ENCODE measurements around the gene B3GAT3. TPM values are rescaled to one million over a fixed set of nuclear protein-coding genes. Genes with fewer than 3 reads are reported as not detected.
"Not testable (repeated sequence)": the region's sequence is repeated elsewhere in the genome, so short reads cannot be mapped to it uniquely, and the experiment has no call there.

B3GAT3 gene
- total RNA-seq, 6 donors from 2014 or later: 21.3 to 43.9 (median 37.9) TPM

DNA sequence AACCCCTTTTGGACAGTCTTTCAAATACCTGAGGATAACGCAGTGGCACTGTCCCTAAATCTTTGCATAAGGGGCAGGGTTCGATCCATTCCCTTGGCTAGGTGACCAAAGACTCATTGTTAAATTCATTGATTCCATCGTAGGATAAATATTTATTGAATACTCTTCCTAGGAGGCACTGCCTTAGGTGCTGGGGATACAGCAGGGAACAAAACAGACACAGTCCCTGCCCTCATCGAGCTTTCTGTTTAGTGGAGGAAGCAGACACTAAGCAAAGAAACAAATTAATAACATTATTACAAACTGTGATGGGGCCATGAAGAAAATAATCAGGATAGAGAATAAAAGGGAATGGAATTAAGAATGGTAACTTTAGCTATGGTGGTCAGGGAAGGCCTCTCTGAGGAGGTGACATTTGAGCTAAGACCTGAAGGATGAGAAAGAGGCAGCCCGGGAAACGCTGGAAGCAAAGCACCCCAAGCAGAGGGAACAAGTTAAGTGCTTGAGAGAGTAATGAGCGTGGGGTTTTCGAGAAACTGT lies 689 bp downstream of the B3GAT3 start:
- DNase-seq (no peak), ATAC-seq (ENCODE audit: low FRiP score in 2 of 2) (no peak)
- no peak for TF ChIP-seq POLR2A (IDR thresholded peaks at IDR 0.05)
- TF ChIP-seq POLR2AphosphoS5 (IDR thresholded peaks at IDR 0.05): no peak
- no peak for TF ChIP-seq EP300 (IDR thresholded peaks at IDR 0.05)
- TF ChIP-seq CTCF (IDR thresholded peaks at IDR 0.05): no peak
- H3K9me3 ChIP-seq: no peaks in the 10 kb centered on the region
- peak overlapping the region; percentile 67 to 75 (median 70) for H3K4me3 ChIP-seq
- no peaks in the 10 kb centered on the region for H3K27me3 ChIP-seq
- H3K36me3 ChIP-seq: peaks cover 12 to 29% (median 21%) of the 10 kb centered on the region in 4 donors
- 29 to 31% methylated on average over 8 of the region's 8 CpGs for WGBS, 2 donors
- H3K27ac ChIP-seq: peak overlapping the region; percentile 82 to 90 (median 87)
- peaks cover 11 to 20% (median 17%) of the 10 kb centered on the region in 4 donors for H3K4me1 ChIP-seq

GRCh38 chr11:62616957-62617356 lies 4.8 kb downstream of the B3GAT3 start:
- peaks cover 0 to 28% (median 15%) of the 10 kb centered on the region in 4 donors for H3K36me3 ChIP-seq
- not testable (repeated sequence) for H3K9me3 ChIP-seq; H3K27ac ChIP-seq; H3K27me3 ChIP-seq; H3K4me3 ChIP-seq; ATAC-seq (ENCODE audit: low FRiP score in 2 of 2); DNase-seq
- H3K4me1 ChIP-seq: peaks cover 11 to 25% (median 16%) of the 10 kb centered on the region in 4 donors
- 100% methylated on average over 7 of the region's 14 CpGs; no CpG with 5 or more reads in 1 of the 2 donors for WGBS, 2 donors

- Histone ChIP-seq H3K27me3 (no peaks in the 10 kb centered on the region), H3K4me1 (peaks cover 18 to 29% (median 21%) of the 10 kb centered on the region in 4 donors)
- 92 to 95% methylated on average over 4 to 7 of the region's 7 CpGs for WGBS, 2 donors
Measured at GRCh38 chr11:62615521-62615920, 6.3 kb downstream of the B3GAT3 start.

GRCh38 chr11:62614275-62614674 lies 7.5 kb downstream of the B3GAT3 start:
- peaks cover 17 to 26% (median 20%) of the 10 kb centered on the region in 4 donors for H3K4me1 ChIP-seq
- no peak for TF ChIP-seq EP300 (IDR thresholded peaks at IDR 0.05)
- no peak for TF ChIP-seq POLR2AphosphoS5 (IDR thresholded peaks at IDR 0.05)
- TF ChIP-seq CTCF (IDR thresholded peaks at IDR 0.05): no peak
- no peak for TF ChIP-seq POLR2A (IDR thresholded peaks at IDR 0.05)
- DNase-seq (no peak), ATAC-seq (ENCODE audit: low FRiP score in 2 of 2) (no peak)
- peaks cover 3 to 45% (median 15%) of the 10 kb centered on the region in 4 donors for H3K36me3 ChIP-seq
- no peaks in the 10 kb centered on the region for H3K9me3 ChIP-seq
- no peaks in the 10 kb centered on the region for H3K27me3 ChIP-seq
- 82 to 84% methylated on average over 7 to 8 of the region's 8 CpGs for WGBS, 2 donors
- H3K4me3 ChIP-seq: no peak overlapping the region
- H3K27ac ChIP-seq: peak overlapping the region in 3 of 4 donors; percentile 95 to 99 (median 99)

More at GRCh38 chr11:62615521-62615920, 6.3 kb downstream of the B3GAT3 start:
- ATAC-seq (ENCODE audit: low FRiP score in 2 of 2) (no peak), DNase-seq (peak in 1 of 2 donors; percentile 58)
- no peak overlapping the region for H3K27ac ChIP-seq
- H3K4me3 ChIP-seq: no peak overlapping the region
- H3K9me3 ChIP-seq: no peaks in the 10 kb centered on the region
- peaks cover 3 to 33% (median 15%) of the 10 kb centered on the region in 4 donors for H3K36me3 ChIP-seq
- no peak for TF ChIP-seq POLR2A (IDR thresholded peaks at IDR 0.05)
- TF ChIP-seq POLR2AphosphoS5 (IDR thresholded peaks at IDR 0.05): no peak
- TF ChIP-seq CTCF (IDR thresholded peaks at IDR 0.05): no peak
- no peak for TF ChIP-seq EP300 (IDR thresholded peaks at IDR 0.05)

DNA sequence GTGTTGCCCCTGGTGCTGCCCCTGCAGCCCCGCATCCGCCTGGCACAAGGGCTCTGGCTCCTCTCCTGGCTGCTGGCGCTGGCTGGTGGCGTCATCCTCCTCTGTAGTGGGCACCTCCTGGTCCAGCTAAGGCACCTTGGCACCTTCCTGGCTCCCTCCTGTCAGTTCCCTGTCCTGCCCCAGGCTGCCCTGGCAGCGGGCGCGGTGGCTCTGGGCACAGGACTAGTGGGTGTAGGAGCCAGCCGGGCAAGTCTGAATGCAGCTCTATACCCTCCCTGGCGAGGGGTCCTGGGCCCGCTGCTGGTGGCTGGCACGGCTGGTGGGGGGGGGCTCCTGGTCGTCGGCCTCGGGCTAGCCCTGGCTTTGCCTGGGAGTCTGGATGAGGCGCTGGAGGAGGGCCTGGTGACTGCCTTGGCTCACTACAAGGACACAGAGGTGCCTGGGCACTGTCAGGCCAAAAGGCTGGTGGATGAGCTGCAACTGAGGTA lies 8.5 kb downstream of the B3GAT3 start:
- H3K36me3 ChIP-seq: peaks cover 3 to 55% (median 19%) of the 10 kb centered on the region in 4 donors
- H3K9me3 ChIP-seq: no peaks in the 10 kb centered on the region
- peak in 1 of 2 donors; percentile 2 for ATAC-seq (ENCODE audit: low FRiP score in 2 of 2)
- WGBS, 2 donors: 40% methylated on average over 2 of the region's 15 CpGs; no CpG with 5 or more reads in 1 of the 2 donors
- TF ChIP-seq POLR2A (IDR thresholded peaks at IDR 0.05) (no peak), CTCF (IDR thresholded peaks at IDR 0.05) (no peak), POLR2AphosphoS5 (IDR thresholded peaks at IDR 0.05) (no peak), EP300 (IDR thresholded peaks at IDR 0.05) (no peak)
- H3K4me3 ChIP-seq: peak overlapping the region in 3 of 4 donors; percentile 66 to 95 (median 76)
- peak in 1 of 2 donors; percentile 88 for DNase-seq
- peaks cover 17 to 27% (median 20%) of the 10 kb centered on the region in 4 donors for H3K4me1 ChIP-seq
- no peaks in the 10 kb centered on the region for H3K27me3 ChIP-seq
- H3K27ac ChIP-seq: peak overlapping the region; percentile 95 to 99 (median 98)
